ENCODE results near the gene RNF207. TPM values are rescaled to one million over a fixed set of nuclear protein-coding genes. Genes with fewer than 3 reads are reported as not detected.
A peak's percentile ranks its signal among the peaks of the same experiment; 100 is the strongest.

RNF207 gene
- total RNA-seq, 1 experiment from 2014 or later: 95.4 TPM

GRCh38 chr1:6234502-6235295, 28.8 kb downstream of the RNF207 start:
- intact Hi-C loops (cut with micrococcal nuclease): loop anchor here (1.0 kb wide), 1 partner anchor 29 kb away; no protein-coding TSS in a partner anchor

DNA sequence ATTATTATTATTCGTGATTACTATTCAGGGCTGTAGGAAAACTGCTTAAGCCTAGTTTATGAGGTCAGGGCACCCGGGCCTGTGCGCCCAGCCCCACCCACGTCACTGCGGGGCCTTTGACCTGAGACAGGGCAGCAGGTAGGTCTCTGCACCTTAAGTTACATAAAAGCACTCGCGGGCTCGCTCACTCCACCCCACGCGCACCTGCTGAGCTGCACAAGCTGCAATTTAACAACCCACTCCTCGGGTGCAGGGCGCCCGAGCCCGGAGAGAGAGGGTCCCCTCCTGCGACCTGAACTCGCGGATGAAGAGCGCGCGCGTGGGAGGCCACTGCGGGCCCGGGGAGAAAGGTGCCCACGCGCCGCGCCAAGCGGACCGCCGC, 29.4 kb downstream of the RNF207 start:
- no peaks in the 10 kb centered on the region for H3F3A ChIP-seq (ENCODE audit: low read length, unreplicated experiment)
- H2AFZ ChIP-seq (ENCODE audit: low read length): no peak overlapping the region
- no TSS peak for BruUV-seq (replicated peaks)
- TF ChIP-seq EZH2phosphoT487 (IDR thresholded peaks at IDR 0.05; ENCODE audit: borderline replicate concordance, low read length) (no peak), EZH2 (IDR thresholded peaks at IDR 0.05; ENCODE audit: low read length, unreplicated experiment) (no peak)
- TF ChIP-seq, protein P1, sequence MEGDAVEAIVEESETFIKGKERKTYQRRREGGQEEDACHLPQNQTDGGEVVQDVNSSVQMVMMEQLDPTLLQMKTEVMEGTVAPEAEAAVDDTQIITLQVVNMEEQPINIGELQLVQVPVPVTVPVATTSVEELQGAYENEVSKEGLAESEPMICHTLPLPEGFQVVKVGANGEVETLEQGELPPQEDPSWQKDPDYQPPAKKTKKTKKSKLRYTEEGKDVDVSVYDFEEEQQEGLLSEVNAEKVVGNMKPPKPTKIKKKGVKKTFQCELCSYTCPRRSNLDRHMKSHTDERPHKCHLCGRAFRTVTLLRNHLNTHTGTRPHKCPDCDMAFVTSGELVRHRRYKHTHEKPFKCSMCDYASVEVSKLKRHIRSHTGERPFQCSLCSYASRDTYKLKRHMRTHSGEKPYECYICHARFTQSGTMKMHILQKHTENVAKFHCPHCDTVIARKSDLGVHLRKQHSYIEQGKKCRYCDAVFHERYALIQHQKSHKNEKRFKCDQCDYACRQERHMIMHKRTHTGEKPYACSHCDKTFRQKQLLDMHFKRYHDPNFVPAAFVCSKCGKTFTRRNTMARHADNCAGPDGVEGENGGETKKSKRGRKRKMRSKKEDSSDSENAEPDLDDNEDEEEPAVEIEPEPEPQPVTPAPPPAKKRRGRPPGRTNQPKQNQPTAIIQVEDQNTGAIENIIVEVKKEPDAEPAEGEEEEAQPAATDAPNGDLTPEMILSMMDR (conservative IDR thresholded peaks at IDR 0.05; ENCODE audit: low read depth, low read length): no peak
- intact Hi-C loops (cut with micrococcal nuclease): no loop called here
- ChIA-PET CTCF (interaction anchor here (1.0 to 2.0 kb wide), 3 partner anchors 10 to 30 kb away, joined by 3 to 18 read pairs (median 8); no protein-coding TSS in a partner anchor), POLR2A (ENCODE audit: unreplicated experiment) (interaction anchor here (0.6 to 1.0 kb wide), 2 partner anchors 30 to 130 kb away, joined by 4 to 7 read pairs; no protein-coding TSS in a partner anchor)
- peak overlapping the region; percentile 4 for H3K27ac ChIP-seq (ENCODE audit: low read length)
- no peaks in the 10 kb centered on the region for H3K9me2 ChIP-seq (replicated peaks; ENCODE audit: low read length)
- no peaks in the 10 kb centered on the region for H3K27me3 ChIP-seq (ENCODE audit: low read length)
- no peaks in the 10 kb centered on the region for H3K9me3 ChIP-seq (ENCODE audit: low read length)
- H3K4me2 ChIP-seq (ENCODE audit: low read length): peak overlapping the region; percentile 93
- peaks cover 25% of the 10 kb centered on the region for H3K36me3 ChIP-seq (ENCODE audit: low read depth, low read length)
- H3K4me1 ChIP-seq (ENCODE audit: insufficient read depth, low read length): peaks cover 15% of the 10 kb centered on the region
- ATAC-seq: peak; percentile 10
- H3K79me2 ChIP-seq (ENCODE audit: low read length): peaks cover 46% of the 10 kb centered on the region
- H3K4me3 ChIP-seq (ENCODE audit: low read length): peak overlapping the region; percentile 82
- DNase-seq: no peak
- peak overlapping the region; percentile 89 for H3K9ac ChIP-seq (ENCODE audit: low read length)
- H4K20me1 ChIP-seq (ENCODE audit: low read length): peaks cover 12% of the 10 kb centered on the region

More at GRCh38 chr1:6234502-6235295, 28.8 kb downstream of the RNF207 start:
- CTCF ChIA-PET: interaction anchor here (1.8 to 2.0 kb wide), 2 partner anchors 10 to 30 kb away, joined by 8 to 18 read pairs; no protein-coding TSS in a partner anchor
- H3K9me2 ChIP-seq (replicated peaks; ENCODE audit: low read length): no peaks in the 10 kb centered on the region
- ATAC-seq (peak; percentile 23), DNase-seq (peak; percentile 58)
- H3K4me1 ChIP-seq (ENCODE audit: insufficient read depth, low read length): peaks cover 15% of the 10 kb centered on the region
- H2AFZ ChIP-seq (ENCODE audit: low read length): no peak overlapping the region
- H3F3A ChIP-seq (ENCODE audit: low read length, unreplicated experiment): no peaks in the 10 kb centered on the region
- H3K27me3 ChIP-seq (ENCODE audit: low read length): no peaks in the 10 kb centered on the region
- H3K27ac ChIP-seq (ENCODE audit: low read length): peak overlapping the region; percentile 4
- no peaks in the 10 kb centered on the region for H3K9me3 ChIP-seq (ENCODE audit: low read length)
- peak overlapping the region; percentile 89 for H3K9ac ChIP-seq (ENCODE audit: low read length)
- TF ChIP-seq EZH2 (IDR thresholded peaks at IDR 0.05; ENCODE audit: low read length, unreplicated experiment): no peak
- no peak for TF ChIP-seq EZH2phosphoT487 (IDR thresholded peaks at IDR 0.05; ENCODE audit: borderline replicate concordance, low read length)
- TF ChIP-seq, protein P1 (conservative IDR thresholded peaks at IDR 0.05; ENCODE audit: low read depth, low read length): no peak
- peaks cover 52% of the 10 kb centered on the region for H3K79me2 ChIP-seq (ENCODE audit: low read length)
- peaks cover 28% of the 10 kb centered on the region for H3K36me3 ChIP-seq (ENCODE audit: low read depth, low read length)
- H4K20me1 ChIP-seq (ENCODE audit: low read length): peaks cover 12% of the 10 kb centered on the region
- H3K4me3 ChIP-seq (ENCODE audit: low read length): peak overlapping the region; percentile 82
- TSS peak; percentile 88 for BruUV-seq (replicated peaks)
- POLR2A ChIA-PET (ENCODE audit: unreplicated experiment): interaction anchor here (0.6 to 1.0 kb wide), 2 partner anchors 30 to 129 kb away, joined by 4 to 7 read pairs; no protein-coding TSS in a partner anchor
- peak overlapping the region; percentile 93 for H3K4me2 ChIP-seq (ENCODE audit: low read length)

All from PC-3 (cell line).